OCI-M2 (cell line): ENCODE results near the gene GIMAP4.
"Not testable (repeated sequence)": the region's sequence is repeated elsewhere in the genome, so short reads cannot be mapped to it uniquely, and the experiment has no call there.

Experiments
- DNase-seq: peaks from one replicate; lab custom pipeline; 2025; ENCODE audit not compliant: unreplicated experiment; lab: John Stamatoyannopoulos, UW

Gene GIMAP4

DNA sequence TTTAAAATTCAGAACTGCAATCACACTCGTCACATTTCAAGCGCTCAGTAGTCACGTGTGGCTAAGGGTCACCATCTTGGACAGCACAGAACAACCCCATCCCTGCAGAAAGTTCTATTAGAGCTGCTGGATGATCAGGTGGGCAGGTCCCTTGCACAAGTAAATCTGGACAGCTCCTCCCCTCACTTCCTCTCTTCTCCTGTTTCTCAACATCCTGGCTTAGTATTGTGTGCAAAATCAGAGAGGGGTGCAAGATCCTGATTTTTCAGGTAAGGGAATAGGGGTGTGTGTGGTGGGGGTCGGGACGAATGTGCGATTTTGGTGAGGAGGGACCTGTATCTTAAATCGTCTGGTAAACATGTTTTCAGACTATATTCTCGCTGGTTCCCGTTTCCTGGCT is at the start of gene GIMAP4:
Gene GIMAP4, plus strand, starts transcription at position 222 of the 400 bp plus-strand sequence. CDS start 2,512 bp downstream, outside the sequence.
- no peak for DNase-seq

DNA sequence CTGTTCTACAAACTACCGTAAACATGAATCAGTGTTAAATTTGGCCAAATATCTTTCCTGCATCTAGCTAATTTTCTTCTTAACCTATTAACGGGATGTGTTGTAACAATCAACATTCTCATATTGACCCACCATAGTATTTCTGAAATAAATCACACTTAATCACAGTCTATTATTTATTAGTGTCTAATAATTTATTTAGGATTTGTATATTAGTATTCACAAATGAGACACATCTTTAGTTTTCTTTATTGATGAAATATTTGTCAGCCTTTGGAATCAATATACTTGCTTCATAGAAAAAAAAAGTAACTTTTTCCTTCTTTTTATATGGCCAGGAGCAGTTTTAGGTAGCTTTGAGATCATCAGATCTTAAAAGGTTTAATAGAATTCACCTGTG is 47.9 kb upstream of the GIMAP4 start:
- no peak for DNase-seq

DNA sequence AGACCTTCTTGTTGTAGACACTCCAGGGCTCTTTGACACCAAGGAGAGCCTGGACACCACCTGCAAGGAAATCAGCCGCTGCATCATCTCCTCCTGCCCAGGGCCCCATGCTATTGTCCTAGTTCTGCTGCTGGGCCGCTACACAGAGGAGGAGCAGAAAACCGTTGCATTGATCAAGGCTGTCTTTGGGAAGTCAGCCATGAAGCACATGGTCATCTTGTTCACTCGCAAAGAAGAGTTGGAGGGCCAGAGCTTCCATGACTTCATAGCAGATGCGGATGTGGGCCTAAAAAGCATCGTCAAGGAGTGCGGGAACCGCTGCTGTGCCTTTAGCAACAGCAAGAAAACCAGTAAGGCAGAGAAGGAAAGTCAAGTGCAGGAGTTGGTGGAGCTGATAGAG is 47.0 kb upstream of the GIMAP4 start:
- DNase-seq, result no peak

DNA sequence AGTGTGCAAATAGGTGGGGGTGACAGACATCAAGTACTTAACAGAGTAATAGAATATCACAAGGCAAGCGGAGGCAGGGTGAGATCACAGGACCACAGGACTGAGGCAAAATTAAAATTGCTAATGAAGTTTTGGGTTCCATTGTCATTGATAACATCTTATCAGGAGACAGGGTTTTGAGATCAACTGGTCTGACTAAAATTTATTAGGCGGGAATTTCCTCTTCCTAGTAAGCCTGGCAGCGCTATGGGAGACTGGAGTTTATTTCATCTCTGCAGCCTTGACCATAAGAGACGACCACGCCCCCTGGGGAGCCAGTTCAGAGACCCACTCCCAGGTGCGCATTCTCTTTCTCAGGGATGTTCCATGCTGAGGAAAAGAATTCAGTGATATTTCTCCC is 44.3 kb upstream of the GIMAP4 start:
- DNase-seq, result not testable (repeated sequence)

DNA sequence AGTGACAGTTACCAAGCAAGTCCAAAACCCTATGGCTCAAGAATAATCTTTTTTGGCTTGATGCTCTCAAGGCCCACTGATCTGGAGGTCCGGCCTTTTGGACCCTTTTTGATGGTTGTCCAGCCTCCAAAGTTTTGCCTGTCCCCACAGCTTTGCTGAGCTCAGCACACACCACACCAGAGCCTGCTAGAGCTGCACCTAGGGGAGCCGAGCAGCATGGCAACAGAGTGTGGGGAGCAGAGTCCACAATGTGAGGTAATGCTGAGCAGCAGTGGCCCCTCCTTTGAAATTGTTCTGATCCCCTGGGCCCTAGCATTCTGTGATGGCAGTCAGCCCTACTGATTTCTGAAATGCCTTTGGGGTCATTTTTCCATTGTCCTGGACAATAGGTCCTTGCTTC is 43.2 kb upstream of the GIMAP4 start:
- DNase-seq, result no peak

DNA sequence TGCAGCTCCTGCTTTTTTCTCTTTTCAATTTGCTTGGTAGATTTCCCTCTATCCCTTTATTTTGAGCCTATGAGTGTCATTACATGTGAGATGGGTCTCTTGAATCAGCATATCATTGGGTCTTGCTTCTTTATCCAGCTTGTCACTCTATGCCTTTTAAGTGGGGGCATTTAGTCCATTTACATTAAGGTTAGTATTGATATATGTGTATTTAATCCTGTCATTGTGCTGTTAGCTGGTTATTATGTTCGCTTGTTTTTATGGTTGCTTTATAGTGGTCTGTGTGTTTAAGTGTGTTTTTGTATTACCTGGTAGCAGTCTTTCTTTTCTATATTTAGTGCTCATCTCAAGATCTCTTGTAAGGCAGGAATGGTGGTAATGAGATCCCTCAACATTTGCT is 35.5 kb upstream of the GIMAP4 start:
- DNase-seq, result no peak

DNA sequence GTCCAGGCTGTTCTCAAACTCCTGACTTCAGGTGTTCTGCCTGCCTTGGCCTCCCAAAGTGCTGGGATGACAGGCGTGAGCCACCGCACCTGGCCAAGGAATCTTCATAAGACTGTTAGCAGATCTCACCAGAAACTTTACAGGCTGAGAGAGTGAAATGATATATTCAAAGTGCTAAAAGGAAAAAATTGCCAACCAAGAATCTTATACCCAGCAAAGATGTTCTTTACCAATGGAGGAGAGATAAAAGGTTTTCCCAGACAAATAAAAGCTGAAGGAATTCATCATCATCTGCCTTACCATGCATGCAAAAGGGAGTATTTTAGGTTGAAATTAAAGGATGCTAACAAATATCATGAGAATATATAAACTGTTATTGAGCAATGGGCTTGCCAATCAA is 28.9 kb upstream of the GIMAP4 start:
- DNase-seq, result no peak

DNA sequence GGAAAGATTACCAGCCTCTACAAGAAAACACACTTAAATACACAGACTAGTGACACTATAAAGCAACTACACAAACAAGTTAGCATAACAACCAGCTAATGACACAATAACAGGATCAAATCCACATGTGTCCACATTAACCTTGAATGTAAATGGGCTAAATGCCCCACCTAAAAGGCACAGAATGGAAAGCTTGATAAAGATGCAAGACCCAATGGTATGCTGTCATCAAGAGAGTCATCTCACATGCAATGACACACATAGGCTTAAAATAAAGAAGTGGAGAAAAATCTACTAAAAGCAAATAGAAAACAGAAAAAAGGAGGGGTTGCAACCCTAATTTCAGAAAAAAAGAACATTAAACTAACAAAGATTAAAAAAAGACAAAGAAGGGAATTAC is 14.0 kb upstream of the GIMAP4 start:
- DNase-seq, result no peak

DNA sequence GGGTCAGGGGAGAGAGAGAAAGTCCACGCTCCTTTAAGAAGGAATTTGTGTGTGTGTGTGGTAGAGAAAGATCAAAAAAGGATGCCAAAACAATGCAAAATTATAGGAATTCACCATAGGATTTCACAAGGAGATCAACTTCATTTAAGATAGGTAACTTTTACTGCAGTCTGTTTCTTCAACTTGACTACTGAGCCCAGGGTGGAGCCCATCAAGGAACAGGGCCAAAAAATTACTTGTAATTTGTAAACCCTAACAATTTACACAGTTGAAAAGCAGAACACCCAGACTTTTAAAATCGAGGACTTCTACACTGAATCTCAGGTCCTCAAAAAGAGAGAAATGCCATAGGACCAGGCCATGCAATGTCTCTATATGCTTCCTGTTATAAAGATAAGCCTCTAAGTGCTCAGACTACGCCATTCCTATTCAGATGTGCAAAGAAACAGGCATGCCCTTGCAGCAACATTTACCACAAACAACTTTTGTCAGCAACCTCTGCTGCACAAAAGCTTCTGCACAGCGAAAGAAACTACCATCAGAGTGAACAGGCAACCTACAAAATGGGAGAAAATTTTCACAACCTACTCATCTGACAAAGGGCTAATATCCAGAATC is 10.6 kb upstream of the GIMAP4 start:
- DNase-seq, result no peak

DNA sequence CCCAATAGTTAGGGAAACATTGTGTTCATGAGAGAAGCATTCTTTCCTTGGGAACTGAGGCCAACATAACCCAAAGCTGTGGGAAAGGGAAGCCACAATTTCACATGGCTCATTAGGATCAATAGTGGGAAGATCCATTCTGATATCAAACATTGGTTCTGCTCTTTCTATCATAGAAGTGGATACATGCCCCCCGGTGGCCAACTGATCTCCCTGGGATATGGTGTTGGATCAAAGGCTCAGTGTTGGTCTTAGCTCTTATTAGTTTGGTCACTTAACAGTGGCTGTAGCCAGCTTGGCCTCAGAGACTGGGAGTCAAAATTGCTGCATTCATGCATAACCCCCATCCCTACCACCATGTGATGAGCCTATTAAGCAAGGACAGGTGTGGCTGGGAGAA is 6.7 kb upstream of the GIMAP4 start:
- no peak for DNase-seq

DNA sequence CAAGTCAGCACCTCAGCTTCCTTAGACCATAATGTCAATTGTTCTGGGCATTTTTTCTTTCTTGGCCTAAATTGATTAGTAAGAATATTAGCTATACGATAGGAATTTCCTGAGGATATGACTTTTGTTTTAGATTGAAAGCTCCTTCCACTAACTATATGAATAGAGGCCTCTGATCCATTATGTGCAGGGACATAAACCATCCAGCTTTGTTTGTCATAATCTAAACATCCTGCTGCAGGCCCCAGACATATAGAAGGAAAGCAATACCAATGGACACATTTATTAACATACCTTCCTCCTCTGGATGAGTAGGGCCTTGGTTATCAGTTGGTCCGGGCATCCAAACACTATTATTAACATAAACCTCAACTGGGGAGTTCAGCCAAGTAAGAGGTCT is 4.3 kb upstream of the GIMAP4 start:
- DNase-seq, result no peak

DNA sequence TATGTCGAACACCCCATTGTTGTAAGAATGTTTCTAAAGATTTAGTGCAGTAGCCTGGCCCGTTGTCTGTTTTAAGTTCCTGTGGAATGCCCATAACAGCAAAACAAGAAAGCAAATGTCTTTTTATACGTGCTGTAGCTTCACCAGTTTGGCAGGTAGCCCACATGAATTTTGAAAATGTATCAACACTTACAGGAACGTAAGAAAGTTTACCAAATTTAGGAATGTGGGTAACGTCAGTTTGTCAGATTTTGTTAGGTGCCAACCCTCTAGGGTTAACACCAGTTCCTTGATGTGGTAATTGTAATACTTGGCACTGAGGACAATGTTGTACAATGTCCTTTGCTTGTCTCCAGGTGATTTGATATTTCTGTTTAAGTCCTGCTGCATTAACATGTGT is 3.2 kb upstream of the GIMAP4 start:
- DNase-seq, result no peak

DNA sequence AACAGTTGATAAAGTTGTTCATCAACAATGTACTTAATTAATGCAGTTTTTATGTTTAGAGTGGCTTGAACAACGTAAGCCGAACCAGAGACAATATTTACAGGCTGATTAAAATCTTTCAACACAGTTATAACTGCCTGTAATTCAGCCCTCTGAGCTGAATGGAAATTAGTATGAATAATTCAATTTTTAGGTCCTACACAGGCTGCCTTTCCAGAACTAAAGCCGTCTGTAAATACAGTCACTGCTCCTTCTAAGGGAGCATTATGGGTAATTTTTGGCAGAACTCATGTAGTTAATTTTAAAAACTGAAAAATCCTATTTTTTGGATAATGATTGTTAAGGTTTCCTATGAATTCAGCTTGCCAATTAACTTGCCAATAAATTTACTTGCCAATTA is 2.6 kb upstream of the GIMAP4 start:
- DNase-seq, result no peak

DNA sequence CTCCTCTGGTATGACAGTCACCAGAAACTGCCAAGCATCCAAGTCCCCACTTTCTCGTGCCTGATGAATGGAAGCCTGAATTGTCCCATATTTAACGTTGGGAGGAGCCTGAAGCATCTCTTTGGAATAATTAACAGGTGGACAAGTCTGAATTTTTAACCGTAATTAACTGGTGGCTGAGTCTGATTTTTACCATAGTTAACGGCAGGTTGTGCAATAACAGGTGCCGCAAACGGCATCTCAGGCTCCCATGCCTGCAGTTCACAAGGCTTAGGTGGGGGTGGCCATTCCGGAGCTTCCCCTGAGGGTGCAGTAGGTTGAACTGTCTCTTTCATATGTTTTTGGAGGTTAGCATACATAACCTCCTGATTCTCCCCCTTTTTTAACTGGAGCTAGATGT is 2.0 kb upstream of the GIMAP4 start:
- DNase-seq, result no peak

DNA sequence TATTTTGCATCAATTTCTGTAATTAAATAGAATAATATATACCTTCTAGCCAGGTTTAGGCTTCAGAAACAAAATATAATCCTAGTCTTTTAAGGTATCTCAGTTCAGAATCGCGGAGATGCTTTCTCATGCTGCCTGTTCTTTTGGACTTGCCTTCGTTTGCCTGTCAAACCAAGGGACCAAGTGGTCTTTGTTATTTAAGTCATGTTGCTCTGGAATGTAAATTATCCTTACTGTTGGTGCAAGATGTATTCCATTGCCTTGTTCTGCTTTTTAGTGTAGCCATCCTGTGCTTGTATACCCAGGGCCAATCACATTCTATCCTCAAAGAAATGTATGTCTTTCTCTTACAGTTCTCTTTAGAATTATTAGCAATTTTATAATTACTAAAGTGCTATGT is 1.1 kb upstream of the GIMAP4 start:
- DNase-seq, result no peak

DNA sequence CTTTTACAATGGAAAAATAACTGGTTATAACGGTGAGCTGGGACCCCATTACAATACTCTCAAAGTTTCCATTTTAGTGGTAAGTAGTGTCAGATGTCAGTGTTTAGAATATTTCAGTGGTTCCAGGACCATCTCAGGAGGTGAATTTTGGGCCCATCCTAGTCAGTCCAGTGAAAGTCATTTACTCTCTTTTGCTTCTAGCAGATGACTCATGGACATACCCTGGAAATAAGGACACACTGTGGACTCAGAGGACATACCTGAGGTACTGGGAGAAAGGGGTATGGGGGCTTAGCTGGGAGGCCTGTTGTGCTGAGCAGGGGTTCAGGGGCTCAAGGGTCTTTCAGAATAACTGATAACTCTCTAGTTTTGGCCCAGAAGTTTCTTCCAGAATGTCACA is 618 bp upstream of the GIMAP4 start:
- no peak for DNase-seq

DNA sequence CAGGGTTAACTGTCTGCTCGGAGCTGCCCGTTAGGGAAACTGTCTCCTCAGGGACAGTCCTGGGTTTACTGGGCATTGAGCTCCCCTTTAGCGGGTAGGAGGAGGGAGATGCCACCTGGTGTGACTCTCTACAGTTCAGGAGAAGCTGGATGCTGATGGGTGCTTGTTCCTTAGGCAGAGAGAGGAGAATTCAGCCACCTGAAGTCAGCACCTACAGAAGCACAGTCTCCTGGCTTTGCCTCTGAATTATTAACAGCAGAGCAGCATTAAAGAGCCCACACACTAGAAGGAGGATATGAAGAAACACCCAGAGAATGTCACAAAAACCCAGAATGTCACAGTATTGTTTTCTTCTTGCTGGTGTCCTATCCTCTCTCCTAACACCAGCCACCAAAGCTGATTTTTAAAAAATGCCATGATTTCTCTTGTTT is 696 bp downstream of the GIMAP4 start:
- no peak for DNase-seq

DNA sequence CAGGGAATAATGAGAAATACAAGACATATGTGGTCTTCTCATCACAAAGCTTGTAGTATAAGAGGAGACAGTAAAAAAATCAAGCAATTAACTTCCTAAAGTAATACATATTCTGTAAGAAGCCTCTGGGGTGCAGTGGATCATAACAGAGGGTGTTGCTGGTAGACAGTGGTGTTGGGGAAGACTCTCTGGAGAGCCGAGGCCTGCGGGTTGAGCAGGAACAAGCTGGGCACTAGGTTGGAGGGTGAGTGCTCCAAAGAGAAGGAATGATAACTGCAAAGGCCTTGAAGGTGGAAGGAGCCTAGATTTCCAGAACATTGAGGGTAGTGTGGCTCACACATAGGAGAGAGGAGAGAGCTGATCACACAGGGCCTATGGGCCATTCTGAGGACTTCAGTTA is 1.5 kb downstream of the GIMAP4 start:
- no peak for DNase-seq

DNA sequence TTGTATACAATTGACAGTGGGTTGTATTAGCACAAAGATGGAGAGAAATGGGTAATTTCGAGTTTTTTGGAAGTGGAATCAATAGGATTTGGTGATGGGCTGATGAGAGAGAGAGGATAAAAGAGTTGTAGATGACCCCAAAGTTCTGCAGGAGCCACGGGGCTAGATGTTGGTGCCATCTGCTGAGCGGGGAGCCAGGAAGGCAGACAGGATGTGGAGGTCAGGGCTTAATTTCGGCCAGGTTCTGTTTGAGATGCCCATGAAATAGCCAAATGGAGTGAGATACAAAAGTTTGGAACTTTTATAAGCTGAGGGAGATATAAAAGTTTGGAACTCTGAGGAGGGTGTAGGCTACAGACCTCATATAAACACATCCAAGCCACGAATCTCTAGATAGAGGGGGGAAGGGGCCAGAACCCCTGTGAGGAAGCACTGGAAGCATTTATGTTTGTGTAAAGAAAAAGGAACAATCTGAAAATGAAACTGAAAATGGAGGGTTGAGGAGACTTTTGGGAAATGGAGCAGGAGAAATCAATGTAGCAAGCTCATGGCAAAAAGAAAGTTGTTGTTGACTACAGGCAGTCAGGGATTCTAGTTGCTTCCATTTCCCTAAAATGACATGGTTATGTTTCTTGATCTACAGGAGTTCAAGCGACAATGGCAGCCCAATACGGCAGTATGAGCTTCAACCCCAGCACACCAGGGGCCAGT is 2.2 kb downstream of the GIMAP4 start:
- no peak for DNase-seq

DNA sequence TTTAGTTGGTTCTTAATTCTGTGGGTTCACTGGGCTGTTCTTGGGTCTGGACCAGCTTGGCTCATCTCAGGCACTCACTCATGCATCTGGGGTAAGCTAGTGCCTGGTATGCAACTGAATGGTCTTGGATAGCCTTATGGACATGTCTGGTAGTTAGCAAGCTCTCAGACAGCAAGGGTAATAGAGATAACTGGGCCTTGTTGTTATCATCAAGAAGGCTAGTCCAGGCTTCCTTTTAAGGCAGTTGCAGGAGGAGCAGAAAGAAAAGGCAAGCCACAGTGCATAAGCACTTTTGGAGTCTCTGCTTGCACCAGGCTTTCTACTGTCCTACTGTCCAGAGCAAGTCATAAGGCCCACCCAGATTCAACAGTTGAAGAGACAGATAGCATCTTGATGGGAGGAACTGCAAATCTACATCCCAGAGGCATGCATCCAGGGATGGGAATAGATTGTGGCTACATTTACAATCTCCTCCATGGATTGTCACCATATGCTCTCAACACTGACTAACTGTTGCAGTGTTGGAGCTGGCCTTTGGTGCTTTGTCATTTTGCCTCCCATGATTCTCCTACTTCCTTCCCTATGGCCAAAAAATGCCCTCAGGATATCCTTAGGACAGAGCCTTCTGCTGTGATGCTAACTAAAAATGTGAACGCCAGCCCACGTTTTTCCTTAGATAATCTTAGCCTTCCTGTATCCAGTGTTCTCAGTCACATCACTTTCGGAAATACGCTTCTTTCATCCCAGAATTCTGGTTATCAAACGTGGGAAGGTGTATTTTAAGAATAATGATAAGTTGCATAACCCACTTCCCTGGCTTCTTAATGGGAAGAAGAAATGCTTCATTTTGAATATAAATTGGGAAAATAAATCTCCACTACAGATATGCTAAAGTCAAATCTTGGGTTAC is 3.6 kb downstream of the GIMAP4 start:
- no peak for DNase-seq

DNA sequence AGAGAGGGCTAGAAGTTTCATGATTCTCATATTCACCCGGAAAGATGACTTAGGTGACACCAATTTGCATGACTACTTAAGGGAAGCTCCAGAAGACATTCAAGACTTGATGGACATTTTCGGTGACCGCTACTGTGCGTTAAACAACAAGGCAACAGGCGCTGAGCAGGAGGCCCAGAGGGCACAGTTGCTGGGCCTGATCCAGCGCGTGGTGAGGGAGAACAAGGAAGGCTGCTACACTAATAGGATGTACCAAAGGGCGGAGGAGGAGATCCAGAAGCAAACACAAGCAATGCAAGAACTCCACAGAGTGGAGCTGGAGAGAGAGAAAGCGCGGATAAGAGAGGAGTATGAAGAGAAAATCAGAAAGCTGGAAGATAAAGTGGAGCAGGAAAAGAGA is 5.3 kb downstream of the GIMAP4 start:
- no peak for DNase-seq
